GDM1 (cell line): ENCODE data around the gene PTPRN2.

ENCODE experiments used
- DNase-seq: peaks from one replicate; lab custom pipeline; 2025; lab: John Stamatoyannopoulos, UW

Gene PTPRN2

GRCh38 chr7:157690058-157690832 lies 897.4 kb downstream of the PTPRN2 start:
- no peak for DNase-seq

- DNase-seq: no peak
Observed at GRCh38 chr7:157689269-157690057, 898.2 kb downstream of the PTPRN2 start.

GRCh38 chr7:157688533-157689268 lies 898.9 kb downstream of the PTPRN2 start:
- DNase-seq: no peak

GRCh38 chr7:157687845-157688532 lies 899.6 kb downstream of the PTPRN2 start:
- DNase-seq: no peak

GRCh38 chr7:157687158-157687557 lies 900.5 kb downstream of the PTPRN2 start:
- no peak for DNase-seq

GRCh38 chr7:157686285-157686894 lies 901.2 kb downstream of the PTPRN2 start:
- no peak for DNase-seq

GRCh38 chr7:157685430-157686284 lies 902.0 kb downstream of the PTPRN2 start:
- DNase-seq: no peak

- DNase-seq: no peak
Observed at GRCh38 chr7:157684909-157685429, 902.7 kb downstream of the PTPRN2 start.

GRCh38 chr7:157684157-157684908 lies 903.3 kb downstream of the PTPRN2 start:
- no peak for DNase-seq

- no peak for DNase-seq
Observed at GRCh38 chr7:157683747-157684156, 903.9 kb downstream of the PTPRN2 start.

- no peak for DNase-seq
Observed at GRCh38 chr7:157682946-157683746, 904.5 kb downstream of the PTPRN2 start.

- no peak for DNase-seq
Observed at GRCh38 chr7:157682064-157682945, 905.3 kb downstream of the PTPRN2 start.

GRCh38 chr7:157679607-157680006 lies 908.0 kb downstream of the PTPRN2 start:
- DNase-seq: no peak

GRCh38 chr7:157678501-157678900 lies 909.1 kb downstream of the PTPRN2 start:
- DNase-seq: no peak

GRCh38 chr7:157676456-157677255 lies 911.0 kb downstream of the PTPRN2 start:
- no peak for DNase-seq

- no peak for DNase-seq
Observed at GRCh38 chr7:157676001-157676400, 911.6 kb downstream of the PTPRN2 start.

GRCh38 chr7:157675427-157675927 lies 912.1 kb downstream of the PTPRN2 start:
- no peak for DNase-seq
